ENCODE results near the gene RPP14.
"Not testable (repeated sequence)": the region's sequence is repeated elsewhere in the genome, so short reads cannot be mapped to it uniquely, and the experiment has no call there.

RPP14 gene

DNA sequence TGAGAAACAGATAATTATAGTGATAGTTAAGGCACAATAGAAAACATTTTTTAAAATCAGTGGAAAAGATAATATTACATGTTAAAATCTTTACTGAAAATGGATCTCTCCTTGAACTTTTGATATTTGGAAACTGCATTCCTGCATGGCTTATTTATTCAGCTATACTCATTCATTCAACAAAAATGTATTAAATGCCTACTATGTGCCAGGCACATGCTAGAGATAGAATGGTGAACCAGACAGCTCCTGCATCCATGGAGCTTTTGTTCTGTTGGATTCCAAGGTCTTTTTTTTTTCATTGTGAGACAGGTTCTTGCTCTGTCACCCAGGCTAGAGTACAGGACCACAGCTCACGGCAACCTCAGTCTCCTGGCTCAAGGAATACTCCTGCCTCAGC, 31.1 kb downstream of the RPP14 start:
- POLR2A ChIA-PET, result no interaction called here
- no peak overlapping the region for H3K27ac ChIP-seq (ENCODE audit: extremely low read depth, low read depth, low read length)

DNA sequence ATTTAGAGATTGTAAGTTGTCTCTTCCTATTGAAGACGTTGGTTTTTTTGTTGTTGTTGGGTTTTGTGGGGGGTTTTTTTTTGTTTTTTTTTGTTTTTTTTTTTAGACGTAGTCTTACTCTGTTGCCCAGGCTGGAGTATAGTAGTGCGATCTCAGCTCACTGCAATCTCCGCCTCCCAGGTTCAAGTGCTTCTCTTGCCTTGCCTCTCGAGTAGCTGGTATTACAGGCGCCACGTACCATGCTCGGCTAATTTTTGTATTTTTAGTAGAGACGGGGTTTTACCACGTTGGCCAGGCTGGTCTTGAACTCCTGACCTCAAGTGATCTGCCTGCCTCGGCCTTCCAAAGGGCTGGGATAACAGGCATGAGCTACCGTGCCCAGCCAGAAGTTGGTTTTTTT, 33.1 kb downstream of the RPP14 start:
- H3K9me3 ChIP-seq (ENCODE audit: control insufficient read depth, insufficient read depth, low read depth, low read length); POLR2A ChIA-PET; H3K4me1 ChIP-seq (ENCODE audit: control insufficient read depth, insufficient read depth, low read length); H3K4me3 ChIP-seq (ENCODE audit: low read depth, low read length); H3K27ac ChIP-seq (ENCODE audit: extremely low read depth, low read depth, low read length): not testable (repeated sequence)
- H3K36me3 ChIP-seq (ENCODE audit: control insufficient read depth in 2 of 2, insufficient read depth in 1 of 2, low read length in 2 of 2), result peaks cover 0 to 10% of the 10 kb centered on the region in 2 experiments; a peak in 2 of 3 replicates
- CTCF ChIA-PET, result interaction anchor here (0.6 kb wide), 2 partner anchors 67 to 101 kb away, joined by 3 to 4 read pairs; no protein-coding TSS in a partner anchor

More for the DNA sequence above, 31.1 kb downstream of the RPP14 start:
- TF ChIP-seq ZNF776 (tag by site-specific recombination; IDR thresholded peaks at IDR 0.05; ENCODE audit: borderline replicate concordance) (no peak), ZFHX2 (tag by site-specific recombination; conservative IDR thresholded peaks at IDR 0.05) (no peak), OSR2 (tag by site-specific recombination; IDR thresholded peaks at IDR 0.05) (no peak)
- Histone ChIP-seq H3K4me3 (ENCODE audit: low read depth, low read length) (no peak overlapping the region), H3K36me3 (ENCODE audit: control insufficient read depth in 2 of 2, insufficient read depth in 1 of 2, low read length in 2 of 2) (no peaks in the 10 kb centered on the region; a peak in 1 of 3 replicates), H3K9me3 (ENCODE audit: control insufficient read depth, insufficient read depth, low read depth, low read length) (no peaks in the 10 kb centered on the region), H3K4me1 (ENCODE audit: control insufficient read depth, insufficient read depth, low read length) (no peaks in the 10 kb centered on the region; the same call in 1 of the 2 replicates)
- CTCF ChIA-PET, result no interaction called here

DNA sequence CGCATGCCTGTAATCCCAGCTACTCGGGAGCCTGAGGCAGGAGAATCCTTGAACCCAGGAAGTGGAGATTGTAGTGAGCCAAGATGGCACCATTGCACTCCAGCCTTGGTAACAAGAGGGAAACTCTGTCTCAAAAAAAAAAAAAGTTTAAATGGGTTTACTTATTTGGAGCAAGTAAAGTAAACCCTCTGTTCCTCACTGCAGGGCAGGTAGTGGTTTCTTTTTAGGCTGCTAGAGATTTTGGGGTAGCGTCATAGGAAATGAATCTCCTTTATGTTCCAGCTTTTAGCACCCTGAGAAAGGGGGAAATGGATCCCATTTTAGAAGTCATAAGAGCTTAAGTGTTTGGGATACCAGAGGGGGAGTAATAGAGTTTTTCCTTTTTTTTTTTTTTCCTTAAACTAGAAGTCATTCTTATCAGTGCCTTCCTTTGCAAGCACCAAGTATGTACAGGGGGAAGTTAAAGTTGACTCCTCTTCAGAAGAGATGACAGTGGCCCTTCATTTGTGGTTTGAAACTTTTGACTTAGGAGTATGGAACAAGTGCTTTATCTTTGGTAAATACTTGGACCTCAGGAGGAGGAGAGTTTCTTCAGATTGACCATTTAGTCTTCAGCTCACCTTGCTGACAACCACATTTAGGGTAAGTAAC, 34.7 kb downstream of the RPP14 start:
- ChIA-PET POLR2A (no interaction called here), CTCF (interaction anchor here (1.5 kb wide), 1 partner anchor 19 kb away, joined by 4 read pairs; no protein-coding TSS in a partner anchor)
- peaks cover 0 to 10% of the 10 kb centered on the region in 2 experiments; a peak in 2 of 3 replicates for H3K36me3 ChIP-seq (ENCODE audit: control insufficient read depth in 2 of 2, insufficient read depth in 1 of 2, low read length in 2 of 2)

More for the DNA sequence above, 34.7 kb downstream of the RPP14 start:
- no peak overlapping the region for H3K4me3 ChIP-seq (ENCODE audit: low read depth, low read length)
- no peaks in the 10 kb centered on the region for H3K9me3 ChIP-seq (ENCODE audit: control insufficient read depth, insufficient read depth, low read depth, low read length)
- H3K27ac ChIP-seq (ENCODE audit: extremely low read depth, low read depth, low read length), result no peak overlapping the region
- H3K4me1 ChIP-seq (ENCODE audit: control insufficient read depth, insufficient read depth, low read length), result no peaks in the 10 kb centered on the region
- no peak for TF ChIP-seq ZNF514 (tag by site-specific recombination; IDR thresholded peaks at IDR 0.05)
- no peak for TF ChIP-seq ZNF768 (tag by site-specific recombination; IDR thresholded peaks at IDR 0.05)
- TF ChIP-seq ZNF302 (tag by site-specific recombination; IDR thresholded peaks at IDR 0.05; ENCODE audit: low read depth), result no peak
- TF ChIP-seq, protein P1, sequence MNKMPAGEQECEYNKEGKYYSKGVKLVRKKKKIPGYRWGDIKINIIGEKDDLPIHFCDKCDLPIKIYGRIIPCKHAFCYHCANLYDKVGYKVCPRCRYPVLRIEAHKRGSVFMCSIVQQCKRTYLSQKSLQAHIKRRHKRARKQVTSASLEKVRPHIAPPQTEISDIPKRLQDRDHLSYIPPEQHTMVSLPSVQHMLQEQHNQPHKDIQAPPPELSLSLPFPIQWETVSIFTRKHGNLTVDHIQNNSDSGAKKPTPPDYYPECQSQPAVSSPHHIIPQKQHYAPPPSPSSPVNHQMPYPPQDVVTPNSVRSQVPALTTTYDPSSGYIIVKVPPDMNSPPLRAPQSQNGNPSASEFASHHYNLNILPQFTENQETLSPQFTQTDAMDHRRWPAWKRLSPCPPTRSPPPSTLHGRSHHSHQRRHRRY (tag by site-specific recombination; IDR thresholded peaks at IDR 0.05), result no peak
- TF ChIP-seq ZNF660 (tag by site-specific recombination; IDR thresholded peaks at IDR 0.05), result no peak
- TF ChIP-seq ZNF416 (tag by site-specific recombination; IDR thresholded peaks at IDR 0.05), result no peak
- TF ChIP-seq, protein P2, sequence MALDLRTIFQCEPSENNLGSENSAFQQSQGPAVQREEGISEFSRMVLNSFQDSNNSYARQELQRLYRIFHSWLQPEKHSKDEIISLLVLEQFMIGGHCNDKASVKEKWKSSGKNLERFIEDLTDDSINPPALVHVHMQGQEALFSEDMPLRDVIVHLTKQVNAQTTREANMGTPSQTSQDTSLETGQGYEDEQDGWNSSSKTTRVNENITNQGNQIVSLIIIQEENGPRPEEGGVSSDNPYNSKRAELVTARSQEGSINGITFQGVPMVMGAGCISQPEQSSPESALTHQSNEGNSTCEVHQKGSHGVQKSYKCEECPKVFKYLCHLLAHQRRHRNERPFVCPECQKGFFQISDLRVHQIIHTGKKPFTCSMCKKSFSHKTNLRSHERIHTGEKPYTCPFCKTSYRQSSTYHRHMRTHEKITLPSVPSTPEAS (tag by site-specific recombination; IDR thresholded peaks at IDR 0.05), result no peak
- TF ChIP-seq, protein P3, sequence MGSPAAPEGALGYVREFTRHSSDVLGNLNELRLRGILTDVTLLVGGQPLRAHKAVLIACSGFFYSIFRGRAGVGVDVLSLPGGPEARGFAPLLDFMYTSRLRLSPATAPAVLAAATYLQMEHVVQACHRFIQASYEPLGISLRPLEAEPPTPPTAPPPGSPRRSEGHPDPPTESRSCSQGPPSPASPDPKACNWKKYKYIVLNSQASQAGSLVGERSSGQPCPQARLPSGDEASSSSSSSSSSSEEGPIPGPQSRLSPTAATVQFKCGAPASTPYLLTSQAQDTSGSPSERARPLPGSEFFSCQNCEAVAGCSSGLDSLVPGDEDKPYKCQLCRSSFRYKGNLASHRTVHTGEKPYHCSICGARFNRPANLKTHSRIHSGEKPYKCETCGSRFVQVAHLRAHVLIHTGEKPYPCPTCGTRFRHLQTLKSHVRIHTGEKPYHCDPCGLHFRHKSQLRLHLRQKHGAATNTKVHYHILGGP (tag by site-specific recombination; IDR thresholded peaks at IDR 0.05), result no peak
- TF ChIP-seq ZBTB48 (tag by site-specific recombination; IDR thresholded peaks at IDR 0.05), result no peak
- no peak for TF ChIP-seq ZFP37 (tag by site-specific recombination; IDR thresholded peaks at IDR 0.05)
- no peak for TF ChIP-seq ZNF266 (tag by site-specific recombination; IDR thresholded peaks at IDR 0.05; ENCODE audit: low read depth)
- TF ChIP-seq, protein P4, sequence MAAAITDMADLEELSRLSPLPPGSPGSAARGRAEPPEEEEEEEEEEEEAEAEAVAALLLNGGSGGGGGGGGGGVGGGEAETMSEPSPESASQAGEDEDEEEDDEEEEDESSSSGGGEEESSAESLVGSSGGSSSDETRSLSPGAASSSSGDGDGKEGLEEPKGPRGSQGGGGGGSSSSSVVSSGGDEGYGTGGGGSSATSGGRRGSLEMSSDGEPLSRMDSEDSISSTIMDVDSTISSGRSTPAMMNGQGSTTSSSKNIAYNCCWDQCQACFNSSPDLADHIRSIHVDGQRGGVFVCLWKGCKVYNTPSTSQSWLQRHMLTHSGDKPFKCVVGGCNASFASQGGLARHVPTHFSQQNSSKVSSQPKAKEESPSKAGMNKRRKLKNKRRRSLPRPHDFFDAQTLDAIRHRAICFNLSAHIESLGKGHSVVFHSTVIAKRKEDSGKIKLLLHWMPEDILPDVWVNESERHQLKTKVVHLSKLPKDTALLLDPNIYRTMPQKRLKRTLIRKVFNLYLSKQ (tag by site-specific recombination; IDR thresholded peaks at IDR 0.05; ENCODE audit: borderline replicate concordance), result no peak
- no peak for TF ChIP-seq GLIS1 (tag by site-specific recombination; IDR thresholded peaks at IDR 0.05)

Data from HEK293 (cell line).